ENCODE measurements around the gene PCP2.

Gene PCP2

GRCh38 chr19:7596211-7596937, 37.1 kb downstream of the PCP2 start:
- DNase-seq (ENCODE audit: low read depth), result no peak

GRCh38 chr19:7595466-7596133, 37.9 kb downstream of the PCP2 start, which contains the start of gene CAMSAP3:
TSS of gene CAMSAP3 (plus strand) at chr19:7595863. CDS start at chr19:7596003, 140 bp downstream.
- no peak for DNase-seq (ENCODE audit: low read depth)

GRCh38 chr19:7590256-7590655, 43.3 kb downstream of the PCP2 start:
- no peak for DNase-seq (ENCODE audit: low read depth)

GRCh38 chr19:7589822-7590221, 43.7 kb downstream of the PCP2 start:
- no peak for DNase-seq (ENCODE audit: low read depth)

- no peak for DNase-seq (ENCODE audit: low read depth)
These were observed 51.1 kb downstream of the PCP2 start for GRCh38 chr19:7582446-7582845.

Measured in non-pigmented ciliary epithelial cell (primary cell).